HG03521 (cell line): Measurements from ENCODE around the gene TRIM41.
"Not testable (repeated sequence)": the region's sequence is repeated elsewhere in the genome, so short reads cannot be mapped to it uniquely, and the experiment has no call there.

ENCODE experiments used
- ATAC-seq: cut with Tn5 transposase; IDR thresholded peaks from one replicate; pipeline ENCODE4 v1.9.1; 2021; ENCODE audit warnings: mild to moderate bottlenecking, moderate library complexity; ENCODE audit not compliant: unreplicated experiment

Gene TRIM41

DNA sequence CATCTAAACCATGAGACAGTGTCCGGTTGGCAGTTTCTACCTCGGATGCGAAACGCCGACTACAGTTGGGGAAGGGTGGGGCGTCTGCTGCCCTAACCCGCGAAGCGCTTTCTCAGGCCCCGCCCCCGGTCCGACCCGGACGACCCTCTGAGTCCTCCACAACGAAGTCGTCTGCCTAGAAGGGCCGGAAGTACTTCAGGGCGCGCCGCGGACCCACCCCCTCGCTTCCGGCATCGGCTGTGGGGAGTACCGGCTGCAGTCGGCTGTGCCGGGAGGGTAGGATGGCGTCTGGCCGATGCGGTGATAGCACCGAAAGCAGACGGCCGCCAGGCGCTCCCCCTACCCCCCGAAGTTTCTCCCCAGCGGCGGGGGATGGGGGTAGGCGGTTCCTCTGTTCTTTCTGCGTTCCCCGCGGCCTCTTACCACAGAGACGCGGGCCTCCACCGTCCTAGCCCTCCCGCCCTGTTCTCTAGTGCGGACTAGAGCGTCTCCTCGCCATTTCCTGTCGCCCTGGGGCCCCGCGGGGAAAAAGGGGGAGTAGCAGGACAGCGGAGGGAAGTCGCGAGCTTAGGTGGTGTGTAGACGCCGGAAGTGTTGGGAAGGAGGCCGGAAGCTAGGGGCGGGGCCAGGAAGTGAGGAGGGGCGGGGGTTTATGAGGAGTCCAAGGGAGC is at the start of gene TRIM41:
Gene TRIM41, plus strand, starts transcription at position 224 of the 671 bp plus-strand sequence. CDS start 719 bp downstream, outside the sequence.
- peak; percentile 66 for ATAC-seq

DNA sequence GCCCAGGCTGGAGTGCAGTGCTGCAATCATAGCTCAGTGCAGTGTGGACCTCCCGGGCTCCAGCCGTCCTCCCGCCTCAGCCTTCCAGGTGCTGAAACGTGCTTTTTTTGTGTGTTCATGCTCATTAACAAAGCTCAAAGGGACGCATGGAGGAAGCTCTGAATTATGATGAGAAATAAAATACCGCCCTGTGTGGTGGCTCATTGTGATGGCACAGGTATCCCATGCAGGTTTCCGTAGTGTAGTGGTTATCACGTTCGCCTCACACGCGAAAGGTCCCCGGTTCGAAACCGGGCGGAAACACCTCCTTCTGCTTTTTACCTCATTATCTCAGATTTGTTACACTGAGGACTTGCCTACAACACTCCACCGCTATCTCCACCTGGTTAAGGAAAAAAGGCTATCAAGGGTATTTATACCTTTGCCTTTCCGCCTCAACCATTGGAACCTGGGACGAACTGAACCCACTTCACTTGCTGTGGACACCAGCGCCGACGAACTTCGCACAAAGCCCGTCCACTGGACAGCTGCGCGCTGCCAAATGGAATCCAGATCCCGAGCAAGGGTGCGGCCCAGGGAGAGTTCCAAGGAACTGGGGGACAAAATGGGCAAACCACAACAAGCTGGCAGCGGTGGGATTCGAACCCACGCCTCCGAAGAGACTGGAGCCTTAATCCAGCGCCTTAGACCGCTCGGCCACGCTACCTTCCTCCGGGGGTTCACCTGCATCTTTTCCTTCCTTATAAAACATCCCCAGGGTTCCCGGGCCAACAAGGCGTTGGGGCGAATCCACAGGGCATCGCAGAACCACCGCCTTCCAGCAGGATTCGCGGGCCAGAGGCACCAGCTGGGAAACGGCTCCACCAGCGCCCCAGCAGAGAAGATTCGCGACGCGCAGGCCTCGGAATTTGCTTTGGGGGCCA is 49.4 kb upstream of the TRIM41 start:
- peak; percentile 50 for ATAC-seq

GRCh38 chr5:181176254-181176952 is 46.7 kb upstream of the TRIM41 start:
- ATAC-seq = no peak

GRCh38 chr5:181177559-181177958 is 45.5 kb upstream of the TRIM41 start:
- ATAC-seq = not testable (repeated sequence)

GRCh38 chr5:181181650-181182565 is 41.2 kb upstream of the TRIM41 start:
- peak; percentile 45 for ATAC-seq

- no peak for ATAC-seq
Measured at GRCh38 chr5:181182651-181183050, 40.4 kb upstream of the TRIM41 start.

GRCh38 chr5:181184845-181185216 is 38.2 kb upstream of the TRIM41 start:
- ATAC-seq = no peak

GRCh38 chr5:181185560-181185959 is 37.5 kb upstream of the TRIM41 start:
- no peak for ATAC-seq

GRCh38 chr5:181186022-181186421 is 37.1 kb upstream of the TRIM41 start:
- ATAC-seq = no peak

GRCh38 chr5:181186986-181187499 is 36.0 kb upstream of the TRIM41 start:
- ATAC-seq = no peak

GRCh38 chr5:181187500-181188213 is 35.4 kb upstream of the TRIM41 start:
- no peak for ATAC-seq

- no peak for ATAC-seq
Measured at GRCh38 chr5:181188700-181189362, 34.2 kb upstream of the TRIM41 start.

- no peak for ATAC-seq
Measured at GRCh38 chr5:181189363-181189961, 33.6 kb upstream of the TRIM41 start.

DNA sequence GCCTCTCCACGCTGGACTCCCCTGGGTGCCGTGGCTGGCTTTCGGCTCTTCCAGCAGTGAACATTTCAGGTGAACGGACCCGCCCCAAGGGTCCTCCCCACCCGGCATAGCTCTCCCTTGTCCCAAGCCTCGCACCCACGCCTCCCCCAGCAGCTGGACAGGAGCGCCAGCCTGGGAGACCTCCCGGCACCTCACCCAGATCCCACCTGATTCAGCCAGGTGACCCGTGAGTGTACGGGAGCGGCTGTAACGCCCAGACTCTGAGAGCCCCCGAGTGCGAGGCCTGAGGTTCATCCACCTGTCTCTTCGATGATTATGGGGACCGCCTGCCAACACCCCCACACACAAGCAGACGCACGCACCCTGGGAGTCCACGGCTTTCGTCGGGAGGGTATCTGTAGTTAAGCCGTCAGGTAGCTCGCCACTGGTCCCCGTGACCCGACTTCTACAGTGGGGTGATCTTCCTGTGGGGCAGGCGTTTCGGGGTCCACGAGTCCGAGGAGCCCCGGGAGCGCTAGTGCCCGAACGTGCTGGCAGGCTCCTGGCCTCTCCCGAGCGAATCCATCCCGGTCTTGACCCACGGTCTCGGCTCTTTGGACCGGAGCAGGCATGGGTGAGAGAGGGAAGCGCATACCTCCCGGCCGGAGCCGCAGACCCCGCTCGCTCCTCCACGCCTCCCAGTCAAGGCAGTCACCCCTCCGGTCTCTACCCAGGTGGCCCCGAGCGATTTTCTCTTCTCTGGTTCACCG is 32.9 kb upstream of the TRIM41 start:
- ATAC-seq = no peak

GRCh38 chr5:181190711-181191525 is 32.2 kb upstream of the TRIM41 start:
- peak; percentile 7 for ATAC-seq

DNA sequence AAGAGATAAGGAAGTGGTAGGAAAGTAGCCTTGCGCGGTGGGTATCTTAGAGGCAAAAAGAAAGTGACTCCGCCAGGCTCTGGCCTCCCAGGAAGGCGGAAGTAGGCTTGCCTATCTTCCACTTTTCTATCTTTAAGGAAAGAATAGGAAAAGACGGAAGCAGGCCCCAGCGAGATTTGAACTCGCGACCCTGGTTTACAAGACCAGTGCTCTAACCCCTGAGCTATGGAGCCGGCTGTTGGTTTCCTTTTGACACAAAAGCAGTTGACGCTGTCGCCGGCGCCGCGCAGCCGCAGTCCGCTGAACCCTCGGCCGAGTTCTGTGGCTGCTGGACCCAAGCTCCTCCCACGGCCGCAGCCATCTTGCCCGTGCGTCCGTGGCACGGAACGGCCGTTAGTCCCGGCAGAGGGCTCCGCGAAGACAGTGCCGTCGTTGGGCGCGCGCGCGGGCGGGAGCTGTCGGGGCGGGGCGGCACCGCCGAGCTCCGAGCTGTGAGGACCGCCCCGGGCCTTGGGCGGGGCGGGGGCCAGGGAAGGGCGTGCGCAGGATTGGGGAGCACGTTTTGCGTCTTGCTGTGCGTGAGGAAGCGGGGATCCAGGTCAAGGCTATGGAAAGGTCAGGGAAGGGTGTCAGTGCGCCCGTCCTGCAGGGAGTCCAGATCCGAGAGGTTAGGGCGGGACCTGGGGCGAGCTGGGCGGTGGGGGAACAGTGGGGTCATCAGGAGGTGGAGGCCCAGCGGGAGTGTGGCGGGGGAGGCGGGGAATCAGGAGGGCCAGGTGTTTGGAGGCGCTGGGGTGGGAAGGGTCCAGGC is 31.4 kb upstream of the TRIM41 start:
- ATAC-seq = peak; percentile 64
